CD4-positive, alpha-beta T cell (primary cell): ENCODE data around the gene LSM14A. TPM values are rescaled to one million over a fixed set of nuclear protein-coding genes. Genes with fewer than 3 reads are reported as not detected.

Source experiments
- ATAC-seq: fragments of 200-7000 bp; cut with Tn5 transposase; one replicate; pipeline ENCODE4 v1.10.0; 2022; ENCODE audit warnings: mild to moderate bottlenecking; ENCODE audit not compliant: poor library complexity
- CTCF ChIA-PET: fragments of 350-600 bp; sonication (Branson Sonifier 250); formaldehyde crosslinking; loops from one replicate; lab custom pipeline; 2021; ENCODE audit warnings: antibody characterized with exemption, inconsistent platforms; lab: Charles Lee
- POLR2A ChIA-PET: fragments of 350-600 bp; sonication (Branson Sonifier 250); formaldehyde crosslinking; loops from one replicate; lab custom pipeline; 2021; ENCODE audit warnings: antibody characterized with exemption, inconsistent platforms; lab: Charles Lee
- DNase-seq, 14 experiments: peaks; one replicate each; pipeline ENCODE4 v3.0.0-alpha.2; 2013 to 2020; ENCODE audit warnings: mixed read lengths in 2 of 14
- H3K27ac ChIP-seq, 2 donors: one replicate each; pipeline versions ENCODE4 v1.5.1 to v1.7.0; 2013; ENCODE audit warnings: low read length in 2 of 2, low read depth in 1 of 2, mild to moderate bottlenecking in 1 of 2
- H3K27me3 ChIP-seq, 2 experiments: 1 replicate in 1 of 2; 2 replicates in 1 of 2; pipeline versions ENCODE4 v1.6.1 to v1.7.0; 2013; ENCODE audit warnings: low read length in 2 of 2, control low read depth in 1 of 2, mild to moderate bottlenecking in 1 of 2, moderate library complexity in 1 of 2; ENCODE audit not compliant: insufficient read depth in 2 of 2, control insufficient read depth in 1 of 2
- H3K36me3 ChIP-seq: one replicate; pipeline ENCODE4 v1.6.1; 2013; ENCODE audit warnings: low read length, control low read depth; ENCODE audit not compliant: insufficient read depth
- H3K4me1 ChIP-seq: one replicate; pipeline ENCODE4 v1.6.1; 2013; ENCODE audit warnings: low read length, control low read depth; ENCODE audit not compliant: insufficient read depth
- H3K4me3 ChIP-seq: one replicate; pipeline ENCODE4 v1.5.1; 2013; ENCODE audit warnings: mild to moderate bottlenecking, low read length, moderate library complexity
- H3K9me3 ChIP-seq, 2 experiments: 1 replicate in 1 of 2; 2 replicates in 1 of 2; pipeline versions ENCODE4 v1.6.1 to v1.7.0; 2013; ENCODE audit warnings: low read length in 2 of 2, mild to moderate bottlenecking in 2 of 2, control low read depth in 1 of 2, moderate library complexity in 1 of 2; ENCODE audit not compliant: control insufficient read depth in 1 of 2, insufficient read depth in 1 of 2
- H3K27ac Mint-ChIP-seq: one replicate; pipeline ENCODE4 v1.8.0; 2020; ENCODE audit warnings: mixed read lengths
- H3K27me3 Mint-ChIP-seq: one replicate; pipeline ENCODE4 v1.8.0; 2021; ENCODE audit warnings: mixed read lengths
- H3K36me3 Mint-ChIP-seq: one replicate; pipeline ENCODE4 v1.8.0; 2021; ENCODE audit warnings: low read depth, mixed read lengths
- H3K4me1 Mint-ChIP-seq: one replicate; pipeline ENCODE4 v1.8.0; 2021; ENCODE audit warnings: low read depth, mixed read lengths
- H3K4me3 Mint-ChIP-seq: one replicate; pipeline ENCODE4 v1.8.0; 2020; ENCODE audit warnings: mild to moderate bottlenecking, mixed read lengths
- H3K9me3 Mint-ChIP-seq: one replicate; pipeline ENCODE4 v1.8.0; 2020; ENCODE audit warnings: mixed read lengths
- intact Hi-C, 2 experiments: fragments of 100-400 bp; cut with DNase I in 1 of 2; cut with micrococcal nuclease in 1 of 2; formaldehyde crosslinking; loops; one replicate each; pipeline versions ENCODE4 v1.15.1 to v1.9.0; 2023 to 2025; cut with DNase I, micrococcal nuclease
- total RNA-seq, 174 experiments: library from RNA in 2 of 174; stranded (reverse) in 2 of 174; gene quantifications; one replicate each; pipeline ENCODE4 v1.2.3 and lab custom pipeline; 2021 to 2026
- TF ChIP-seq, protein P1 (sequence below): fragments of 200-600 bp; IDR thresholded peaks from one replicate; pipeline ENCODE4 v1.8.0; 2022; ENCODE audit warnings: antibody characterized with exemption, mild to moderate bottlenecking

Gene LSM14A
- total RNA-seq, 2 experiments from 2014 or later: 210 to 217 TPM

DNA sequence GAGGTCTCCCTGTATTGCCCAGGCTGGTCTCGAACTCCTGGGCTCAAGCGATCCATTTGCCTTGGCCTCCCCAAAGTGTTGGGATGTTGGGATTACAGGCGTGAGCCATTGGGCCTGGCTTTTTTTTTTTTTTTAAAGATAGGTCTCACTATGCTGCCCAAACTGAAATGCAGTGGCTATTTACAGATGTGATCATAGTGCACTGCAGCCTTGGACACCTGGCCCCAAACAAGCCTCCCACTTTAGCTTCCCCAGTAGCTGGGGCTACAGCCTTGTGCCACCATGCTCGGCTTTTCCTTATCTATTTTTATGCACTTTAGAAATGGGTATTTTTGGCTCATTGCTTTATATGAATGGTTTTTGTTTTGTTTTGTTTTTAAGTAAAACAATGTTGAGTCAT lies 37.4 kb downstream of the LSM14A start:
- H3K36me3 Mint-ChIP-seq: peaks cover 81% of the 10 kb centered on the region

DNA sequence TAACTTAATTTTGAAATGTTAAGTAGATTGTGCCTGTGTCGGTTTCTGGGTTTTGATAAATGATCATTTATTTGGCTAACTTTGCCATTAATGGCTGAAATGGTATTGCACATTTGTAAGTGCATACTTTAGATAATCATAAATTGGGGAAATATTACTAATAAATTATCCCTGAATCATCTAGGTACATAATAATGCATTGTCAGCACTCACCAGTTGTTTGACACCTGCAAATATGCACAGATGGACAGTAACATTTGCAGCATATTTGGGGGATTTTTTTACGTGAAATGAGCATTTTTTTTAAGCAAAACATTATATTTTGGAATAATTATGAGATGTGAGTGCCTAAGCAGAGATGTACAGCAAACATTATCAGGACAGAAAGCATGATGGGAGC lies 41.0 kb downstream of the LSM14A start:
- TF ChIP-seq, protein P1, sequence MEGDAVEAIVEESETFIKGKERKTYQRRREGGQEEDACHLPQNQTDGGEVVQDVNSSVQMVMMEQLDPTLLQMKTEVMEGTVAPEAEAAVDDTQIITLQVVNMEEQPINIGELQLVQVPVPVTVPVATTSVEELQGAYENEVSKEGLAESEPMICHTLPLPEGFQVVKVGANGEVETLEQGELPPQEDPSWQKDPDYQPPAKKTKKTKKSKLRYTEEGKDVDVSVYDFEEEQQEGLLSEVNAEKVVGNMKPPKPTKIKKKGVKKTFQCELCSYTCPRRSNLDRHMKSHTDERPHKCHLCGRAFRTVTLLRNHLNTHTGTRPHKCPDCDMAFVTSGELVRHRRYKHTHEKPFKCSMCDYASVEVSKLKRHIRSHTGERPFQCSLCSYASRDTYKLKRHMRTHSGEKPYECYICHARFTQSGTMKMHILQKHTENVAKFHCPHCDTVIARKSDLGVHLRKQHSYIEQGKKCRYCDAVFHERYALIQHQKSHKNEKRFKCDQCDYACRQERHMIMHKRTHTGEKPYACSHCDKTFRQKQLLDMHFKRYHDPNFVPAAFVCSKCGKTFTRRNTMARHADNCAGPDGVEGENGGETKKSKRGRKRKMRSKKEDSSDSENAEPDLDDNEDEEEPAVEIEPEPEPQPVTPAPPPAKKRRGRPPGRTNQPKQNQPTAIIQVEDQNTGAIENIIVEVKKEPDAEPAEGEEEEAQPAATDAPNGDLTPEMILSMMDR: no peak
- H3K4me3 ChIP-seq: no peak overlapping the region
- ATAC-seq (no peak), DNase-seq (no peak)
- Mint-ChIP-seq H3K9me3 (no peaks in the 10 kb centered on the region), H3K27ac (no peak overlapping the region), H3K27me3 (no peaks in the 10 kb centered on the region), H3K4me1 (peaks cover 33% of the 10 kb centered on the region), H3K4me3 (no peak overlapping the region), H3K36me3 (peaks cover 77% of the 10 kb centered on the region)
- peaks cover 25% of the 10 kb centered on the region for H3K4me1 ChIP-seq
- H3K36me3 ChIP-seq: peaks cover 66% of the 10 kb centered on the region
- H3K27ac ChIP-seq: no peak overlapping the region
- ChIA-PET CTCF (no interaction called here), POLR2A (interaction anchor here (1.6 kb wide), 1 partner anchor 35 kb away, joined by 3 read pairs; no protein-coding TSS in a partner anchor)
- no peaks in the 10 kb centered on the region for H3K9me3 ChIP-seq
- intact Hi-C loops: no loop called here
- no peaks in the 10 kb centered on the region for H3K27me3 ChIP-seq

More for the DNA sequence above, 37.4 kb downstream of the LSM14A start:
- Histone ChIP-seq H3K27me3 (no peaks in the 10 kb centered on the region), H3K9me3 (no peaks in the 10 kb centered on the region), H3K36me3 (peaks cover 63% of the 10 kb centered on the region), H3K4me3 (no peak overlapping the region), H3K4me1 (peaks cover 4% of the 10 kb centered on the region), H3K27ac (no peak overlapping the region)
- TF ChIP-seq, protein P1: no peak
- Mint-ChIP-seq H3K4me1 (peaks cover 19% of the 10 kb centered on the region), H3K4me3 (no peak overlapping the region), H3K27me3 (no peaks in the 10 kb centered on the region), H3K27ac (no peak overlapping the region), H3K9me3 (no peaks in the 10 kb centered on the region)
- intact Hi-C loops: no loop called here
- CTCF ChIA-PET: interaction anchor here (1.2 kb wide), 1 partner anchor 24 kb away, joined by 3 read pairs; no protein-coding TSS in a partner anchor
- DNase-seq (no peak), ATAC-seq (no peak)
- POLR2A ChIA-PET: interaction anchor here (1.0 to 1.2 kb wide), 2 partner anchors 17 to 37 kb away, joined by 3 to 6 read pairs; partner anchors contain the start of gene LSM14A

DNA sequence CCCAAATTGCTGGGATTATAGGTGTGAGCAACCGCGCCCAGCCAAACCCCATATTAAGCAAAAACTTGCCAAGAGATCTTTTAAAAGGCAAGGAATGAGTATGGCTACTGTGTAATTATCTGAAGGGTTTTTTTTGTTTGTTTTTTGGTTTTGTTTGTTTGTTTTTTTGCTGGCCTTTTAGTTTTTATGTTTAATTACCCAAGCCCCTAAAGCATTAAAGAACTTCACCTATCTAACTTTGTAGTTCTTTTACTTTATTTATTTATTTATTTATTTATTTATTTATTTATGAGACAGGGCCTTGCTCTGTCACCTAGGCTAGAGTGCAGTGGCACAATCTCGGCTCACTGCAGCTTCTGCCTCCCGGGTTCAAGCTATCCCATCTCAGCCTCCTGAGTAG lies 41.7 kb downstream of the LSM14A start:
- Mint-ChIP-seq H3K27me3 (no peaks in the 10 kb centered on the region), H3K4me3 (no peak overlapping the region), H3K36me3 (peaks cover 74% of the 10 kb centered on the region), H3K9me3 (no peaks in the 10 kb centered on the region), H3K4me1 (peaks cover 35% of the 10 kb centered on the region), H3K27ac (no peak overlapping the region)
- Histone ChIP-seq H3K9me3 (no peaks in the 10 kb centered on the region), H3K36me3 (peaks cover 68% of the 10 kb centered on the region), H3K27ac (no peak overlapping the region), H3K4me1 (peaks cover 29% of the 10 kb centered on the region), H3K4me3 (no peak overlapping the region), H3K27me3 (no peaks in the 10 kb centered on the region)
- ATAC-seq (no peak), DNase-seq (no peak)
- TF ChIP-seq, protein P1: no peak
- ChIA-PET POLR2A (interaction anchor here (1.6 kb wide), 1 partner anchor 36 kb away, joined by 3 read pairs; no protein-coding TSS in a partner anchor), CTCF (no interaction called here)
- intact Hi-C loops: no loop called here
